HEK293T (cell line): ENCODE results near the gene FAM163B.

ENCODE experiments used
- CTCF ChIA-PET: fragments of 350-600 bp; formaldehyde crosslinking; extraction: SDS; loops from one replicate; lab custom pipeline; 2021; ENCODE audit warnings: antibody characterized with exemption, inconsistent platforms; lab: Yijun Ruan, JAX
- POLR2A ChIA-PET: fragments of 350-600 bp; formaldehyde crosslinking; extraction: SDS; loops from one replicate; lab custom pipeline; 2020; ENCODE audit warnings: antibody characterized with exemption, inconsistent platforms; lab: Yijun Ruan, JAX
- DNase-seq: peaks from one replicate; pipeline ENCODE4 v3.0.0; 2012; ENCODE audit warnings: mixed read lengths; ENCODE audit errors: extremely low spot score
- ARNT ChIP-seq: fragments of 450-650 bp; IDR thresholded peaks from 2 replicates; pipeline ENCODE4 v1.6.1; 2017; ENCODE audit warnings: mild to moderate bottlenecking
- BHLHE40 ChIP-seq: fragments of 450-650 bp; IDR thresholded peaks from 2 replicates; pipeline ENCODE4 v1.6.1; 2016; ENCODE audit warnings: mild to moderate bottlenecking, moderate library complexity, borderline replicate concordance
- CTBP1 ChIP-seq: fragments of 450-650 bp; IDR thresholded peaks from 2 replicates; pipeline ENCODE4 v1.6.1; 2016; ENCODE audit warnings: borderline replicate concordance
- ELF4 ChIP-seq: fragments of 450-650 bp; IDR thresholded peaks from 2 replicates; pipeline ENCODE4 v1.6.1; 2017; ENCODE audit warnings: antibody characterized with exemption
- FOXA1 ChIP-seq: fragments of 450-650 bp; IDR thresholded peaks from 2 replicates; pipeline ENCODE4 v1.6.1; 2016; ENCODE audit warnings: mild to moderate bottlenecking
- FOXK2 ChIP-seq: fragments of 450-650 bp; IDR thresholded peaks from 2 replicates; pipeline ENCODE4 v1.6.1; 2016; ENCODE audit warnings: mild to moderate bottlenecking
- FOXM1 ChIP-seq: fragments of 450-650 bp; IDR thresholded peaks from 2 replicates; pipeline ENCODE4 v1.6.1; 2017; ENCODE audit warnings: mild to moderate bottlenecking, borderline replicate concordance
- HDGF ChIP-seq: fragments of 450-650 bp; IDR thresholded peaks from 2 replicates; pipeline ENCODE4 v1.6.1; 2017; ENCODE audit warnings: antibody characterized with exemption, borderline replicate concordance
- L3MBTL2 ChIP-seq: fragments of 450-650 bp; conservative IDR thresholded peaks from 2 replicates; pipeline ENCODE4 v1.6.1; 2016; ENCODE audit warnings: mild to moderate bottlenecking
- LEF1 ChIP-seq: fragments of 450-650 bp; IDR thresholded peaks from 2 replicates; pipeline ENCODE4 v1.6.1; 2017; ENCODE audit warnings: mild to moderate bottlenecking, borderline replicate concordance
- NFRKB ChIP-seq: fragments of 450-650 bp; IDR thresholded peaks from 2 replicates; pipeline ENCODE4 v1.6.1; 2016; ENCODE audit warnings: mild to moderate bottlenecking, moderate library complexity
- SP1 ChIP-seq: fragments of 450-650 bp; IDR thresholded peaks from 2 replicates; pipeline ENCODE4 v1.6.1; 2017
- SUZ12 ChIP-seq: fragments of 450-650 bp; IDR thresholded peaks from 2 replicates; pipeline ENCODE4 v1.6.1; 2016; ENCODE audit warnings: mild to moderate bottlenecking
- TARDBP ChIP-seq: fragments of 450-650 bp; IDR thresholded peaks from 2 replicates; pipeline ENCODE4 v1.6.1; 2016
- ZNF384 ChIP-seq: fragments of 450-650 bp; IDR thresholded peaks from 2 replicates; pipeline ENCODE4 v1.6.1; 2016
- TF ChIP-seq, protein P1 (sequence below): fragments of 450-650 bp; IDR thresholded peaks from 2 replicates; pipeline ENCODE4 v1.6.1; 2016

Gene FAM163B

DNA sequence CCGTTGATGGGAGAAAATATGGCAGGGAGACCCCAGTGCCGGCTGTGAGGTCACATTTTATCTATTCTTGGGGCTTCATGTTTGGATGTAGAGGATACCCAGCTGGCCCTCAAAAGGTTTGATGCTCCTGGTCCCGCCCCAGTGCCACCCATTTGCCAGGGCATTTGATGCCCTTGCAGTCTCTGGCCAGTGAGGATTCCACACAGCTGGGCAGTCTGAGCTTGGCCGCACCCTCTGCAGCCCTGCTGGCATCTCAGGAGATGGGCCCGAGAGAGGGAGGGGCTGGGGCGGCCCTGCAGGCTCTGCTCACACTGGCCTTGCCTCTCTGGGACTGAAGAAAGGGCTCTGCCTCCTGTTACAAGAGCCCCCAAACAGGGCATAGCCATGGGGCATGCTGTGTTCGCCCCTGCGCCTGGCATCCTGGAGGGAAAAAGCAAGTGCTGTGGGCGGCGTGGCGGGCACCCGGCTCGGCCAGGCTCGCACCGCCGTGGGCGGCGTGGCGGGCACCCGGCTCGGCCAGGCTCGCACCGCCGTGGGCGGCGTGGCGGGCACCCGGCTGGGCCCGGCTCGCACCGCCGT lies 47.1 kb downstream of the FAM163B start:
- TF ChIP-seq BHLHE40 (no peak), SP1 (no peak), FOXK2 (no peak)
- TF ChIP-seq, protein P1, sequence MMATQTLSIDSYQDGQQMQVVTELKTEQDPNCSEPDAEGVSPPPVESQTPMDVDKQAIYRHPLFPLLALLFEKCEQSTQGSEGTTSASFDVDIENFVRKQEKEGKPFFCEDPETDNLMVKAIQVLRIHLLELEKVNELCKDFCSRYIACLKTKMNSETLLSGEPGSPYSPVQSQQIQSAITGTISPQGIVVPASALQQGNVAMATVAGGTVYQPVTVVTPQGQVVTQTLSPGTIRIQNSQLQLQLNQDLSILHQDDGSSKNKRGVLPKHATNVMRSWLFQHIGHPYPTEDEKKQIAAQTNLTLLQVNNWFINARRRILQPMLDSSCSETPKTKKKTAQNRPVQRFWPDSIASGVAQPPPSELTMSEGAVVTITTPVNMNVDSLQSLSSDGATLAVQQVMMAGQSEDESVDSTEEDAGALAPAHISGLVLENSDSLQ: no peak
- CTCF ChIA-PET: interaction anchor here (0.6 kb wide), 1 partner anchor 373 kb away, joined by 3 read pairs; no protein-coding TSS in a partner anchor
- POLR2A ChIA-PET: no interaction called here
- no peak for DNase-seq

DNA sequence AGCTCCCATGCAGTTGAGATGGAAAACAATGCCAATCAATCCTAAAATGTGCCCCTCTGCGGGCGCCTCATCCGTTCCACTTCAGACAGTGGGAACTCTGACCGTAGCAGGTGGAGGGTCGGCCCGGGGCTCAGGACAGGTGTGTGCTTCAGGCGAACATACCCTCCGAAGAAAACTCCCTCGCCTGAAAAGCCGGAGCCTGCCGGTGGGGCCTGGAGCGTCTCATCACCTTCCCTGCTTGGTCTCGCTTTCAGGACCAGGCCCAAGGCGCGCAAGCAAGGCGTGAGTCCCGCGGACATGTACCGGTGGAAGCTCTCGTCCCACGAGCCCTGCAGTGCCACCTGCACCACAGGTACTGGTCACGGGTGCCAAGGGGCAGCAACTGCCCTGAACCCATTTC lies 48.2 kb downstream of the FAM163B start:
- DNase-seq: no peak
- no peak for TF ChIP-seq ZNF384
- TF ChIP-seq LEF1: no peak
- TF ChIP-seq HDGF: no peak
- TF ChIP-seq NFRKB: no peak
- CTCF ChIA-PET: no interaction called here
- POLR2A ChIA-PET: no interaction called here

DNA sequence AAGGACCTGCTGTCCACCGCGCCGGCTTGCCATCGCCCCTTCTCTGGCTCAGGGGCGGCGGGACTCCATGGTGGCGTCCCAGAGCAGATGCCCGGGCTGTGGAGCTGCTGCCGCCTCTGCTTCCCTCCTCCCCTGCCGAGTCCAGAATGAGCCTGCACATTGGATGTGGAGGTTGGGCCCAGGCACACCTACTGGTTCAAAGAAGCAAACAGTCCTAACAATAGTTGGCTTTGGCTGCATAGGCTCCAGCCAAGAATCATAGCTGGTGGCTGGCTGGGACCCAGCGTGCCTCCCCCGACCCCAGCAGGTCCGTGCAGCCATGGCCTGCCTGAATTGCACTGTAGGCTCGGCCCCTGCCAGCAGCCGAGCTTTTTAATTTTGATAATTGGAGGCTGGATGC lies 48.9 kb downstream of the FAM163B start:
- CTCF ChIA-PET: no interaction called here
- no peak for DNase-seq
- TF ChIP-seq SP1 (no peak), FOXM1 (no peak), ELF4 (no peak), BHLHE40 (no peak), NFRKB (no peak), L3MBTL2 (no peak), CTBP1 (no peak), TARDBP (no peak), FOXA1 (no peak), ZNF384 (no peak), SUZ12 (no peak), FOXK2 (no peak), LEF1 (no peak)
- POLR2A ChIA-PET: no interaction called here

DNA sequence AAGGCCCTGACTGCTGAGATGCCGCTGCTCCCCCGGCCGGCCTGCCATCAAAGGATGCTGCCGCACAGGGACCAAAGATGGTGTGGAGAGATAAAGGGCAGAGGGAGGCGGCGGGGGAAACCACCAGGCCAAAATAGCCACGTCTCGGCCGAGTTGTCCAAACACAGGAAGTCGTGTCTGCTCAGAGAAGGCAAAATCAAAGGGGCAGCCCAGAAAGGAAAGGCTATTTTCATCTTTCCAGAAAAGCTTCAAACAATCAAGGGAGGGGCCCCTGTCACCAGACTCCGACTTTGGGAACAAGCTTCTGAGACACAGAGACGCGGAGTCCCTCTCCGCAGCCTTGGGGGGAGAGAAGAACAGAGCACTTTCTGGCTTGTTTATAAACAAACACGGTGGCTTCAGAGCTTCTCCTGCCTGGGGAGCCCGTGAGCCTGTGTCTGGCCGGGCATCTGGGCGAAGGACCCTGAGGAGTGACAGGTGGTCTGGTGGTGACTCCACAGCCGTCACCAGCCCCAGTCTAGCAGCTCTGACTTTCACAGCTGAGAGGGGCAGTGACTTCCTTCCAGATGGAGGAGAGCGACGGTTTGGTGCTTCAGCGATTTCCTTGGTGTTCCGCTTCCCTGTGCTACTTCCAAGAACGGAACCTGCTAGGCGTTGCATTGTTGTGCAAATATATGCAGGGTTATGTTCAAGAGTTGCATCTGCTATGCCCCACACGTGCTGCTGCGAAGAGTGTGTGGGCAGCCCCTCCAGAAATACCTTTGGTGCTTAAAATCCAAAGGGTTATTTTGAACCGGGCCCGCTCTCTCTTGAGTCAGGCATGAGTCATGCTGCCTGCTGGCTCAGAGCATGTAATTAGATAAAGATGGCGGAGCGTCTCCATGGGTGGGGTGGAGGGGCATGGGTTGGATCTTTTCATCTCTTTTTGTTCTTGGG lies 50.7 kb downstream of the FAM163B start:
- TF ChIP-seq NFRKB: no peak
- TF ChIP-seq BHLHE40: no peak
- TF ChIP-seq ELF4: no peak
- TF ChIP-seq FOXM1: no peak
- no peak for TF ChIP-seq SP1
- no peak for TF ChIP-seq L3MBTL2
- TF ChIP-seq ZNF384: no peak
- TF ChIP-seq TARDBP: no peak
- TF ChIP-seq CTBP1: no peak
- no peak for TF ChIP-seq LEF1
- TF ChIP-seq HDGF: no peak
- TF ChIP-seq FOXA1: no peak
- TF ChIP-seq SUZ12: no peak
- TF ChIP-seq FOXK2: no peak
- TF ChIP-seq, protein P1: no peak
- no peak for TF ChIP-seq ARNT
- peak; percentile 34 for DNase-seq
- ChIA-PET CTCF (no interaction called here), POLR2A (no interaction called here)

DNA sequence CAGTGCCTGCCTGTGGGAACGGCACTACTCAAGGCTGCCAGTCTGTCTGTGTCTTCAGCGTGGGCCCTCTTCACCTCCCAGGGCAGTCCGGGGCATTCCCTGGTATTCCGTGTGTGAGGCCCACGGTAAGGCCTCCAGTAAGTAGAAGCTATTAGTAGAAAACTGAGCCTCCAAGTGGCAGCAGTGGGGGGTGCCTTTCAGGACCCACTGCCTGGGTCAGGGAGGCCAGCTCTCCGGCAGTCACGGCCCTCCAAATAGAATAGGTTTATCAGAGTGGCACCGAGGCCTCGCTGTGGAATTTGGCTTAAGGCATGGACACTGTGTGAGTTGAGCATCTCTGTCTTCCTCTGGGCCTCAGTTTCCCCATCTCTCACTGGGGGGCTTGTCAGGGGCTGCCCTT lies 51.6 kb downstream of the FAM163B start:
- CTCF ChIA-PET: no interaction called here
- no peak for TF ChIP-seq LEF1
- no peak for TF ChIP-seq FOXA1
- no peak for TF ChIP-seq ZNF384
- no peak for TF ChIP-seq ELF4
- no peak for TF ChIP-seq ARNT
- TF ChIP-seq L3MBTL2: no peak
- TF ChIP-seq BHLHE40: no peak
- TF ChIP-seq NFRKB: no peak
- no peak for TF ChIP-seq SUZ12
- TF ChIP-seq, protein P1: no peak
- no peak for TF ChIP-seq FOXK2
- no peak for TF ChIP-seq CTBP1
- no peak for TF ChIP-seq HDGF
- TF ChIP-seq SP1: no peak
- no peak for TF ChIP-seq FOXM1
- POLR2A ChIA-PET: no interaction called here
- DNase-seq: no peak

DNA sequence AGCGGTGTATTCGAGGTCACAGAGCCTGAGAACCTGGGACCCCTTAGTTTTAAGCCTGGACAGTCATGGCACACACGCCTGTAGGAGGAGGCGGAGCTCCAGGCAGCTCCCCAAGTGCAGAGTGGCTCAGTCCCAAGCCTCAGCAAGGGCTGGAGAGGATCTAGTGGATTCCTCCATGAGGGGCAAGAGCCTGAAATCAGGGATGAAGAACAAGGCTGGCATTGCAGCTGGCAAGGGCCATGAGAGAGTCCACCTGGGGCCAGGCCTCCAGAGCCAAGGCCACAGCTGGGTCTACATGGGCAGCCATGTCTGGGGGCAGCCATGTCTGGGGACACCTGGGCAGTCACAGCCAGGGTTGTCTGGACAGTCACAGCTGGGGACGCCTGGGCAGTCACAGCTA lies 52.8 kb downstream of the FAM163B start:
- CTCF ChIA-PET: no interaction called here
- POLR2A ChIA-PET: no interaction called here
- no peak for TF ChIP-seq SUZ12
- TF ChIP-seq L3MBTL2: no peak
- no peak for TF ChIP-seq TARDBP
- TF ChIP-seq FOXK2: no peak
- TF ChIP-seq NFRKB: no peak
- no peak for TF ChIP-seq FOXA1
- TF ChIP-seq CTBP1: no peak
- TF ChIP-seq, protein P1: no peak

More for the DNA sequence above, 52.8 kb downstream of the FAM163B start:
- DNase-seq: no peak
